Measurements from ENCODE around the gene RHBDL2. TPM values are rescaled to one million over a fixed set of nuclear protein-coding genes. Genes with fewer than 3 reads are reported as not detected.
A peak's percentile ranks its signal among the peaks of the same experiment; 100 is the strongest.
"Not testable (repeated sequence)": the region's sequence is repeated elsewhere in the genome, so short reads cannot be mapped to it uniquely, and the experiment has no call there.

RHBDL2 gene
- total RNA-seq, 2 donors from 2014 or later: 1.2 TPM; not detected in 1

DNA sequence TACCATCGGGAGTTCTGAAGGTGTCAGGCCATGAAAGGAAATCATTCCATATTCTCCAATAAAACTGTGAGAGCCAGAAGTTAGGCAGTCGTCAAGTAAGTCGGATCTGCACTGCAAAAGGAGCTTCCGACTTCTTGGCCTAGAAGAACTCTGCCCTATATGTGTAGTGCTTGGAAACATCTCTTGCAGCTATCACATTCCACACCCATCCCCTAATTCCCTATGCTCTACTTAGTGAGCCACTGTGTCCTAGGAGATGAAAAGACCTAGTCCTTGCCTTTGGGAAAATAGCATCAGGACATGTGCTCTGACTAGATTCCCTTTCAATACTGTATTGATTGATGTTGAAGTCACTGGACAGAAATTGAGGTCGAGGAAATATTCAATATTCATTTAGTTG is 52.0 kb downstream of the RHBDL2 start:
- no peak for DNase-seq (ENCODE audit: low spot score)
- intact Hi-C loops (cut with DNase I): no loop called here

DNA sequence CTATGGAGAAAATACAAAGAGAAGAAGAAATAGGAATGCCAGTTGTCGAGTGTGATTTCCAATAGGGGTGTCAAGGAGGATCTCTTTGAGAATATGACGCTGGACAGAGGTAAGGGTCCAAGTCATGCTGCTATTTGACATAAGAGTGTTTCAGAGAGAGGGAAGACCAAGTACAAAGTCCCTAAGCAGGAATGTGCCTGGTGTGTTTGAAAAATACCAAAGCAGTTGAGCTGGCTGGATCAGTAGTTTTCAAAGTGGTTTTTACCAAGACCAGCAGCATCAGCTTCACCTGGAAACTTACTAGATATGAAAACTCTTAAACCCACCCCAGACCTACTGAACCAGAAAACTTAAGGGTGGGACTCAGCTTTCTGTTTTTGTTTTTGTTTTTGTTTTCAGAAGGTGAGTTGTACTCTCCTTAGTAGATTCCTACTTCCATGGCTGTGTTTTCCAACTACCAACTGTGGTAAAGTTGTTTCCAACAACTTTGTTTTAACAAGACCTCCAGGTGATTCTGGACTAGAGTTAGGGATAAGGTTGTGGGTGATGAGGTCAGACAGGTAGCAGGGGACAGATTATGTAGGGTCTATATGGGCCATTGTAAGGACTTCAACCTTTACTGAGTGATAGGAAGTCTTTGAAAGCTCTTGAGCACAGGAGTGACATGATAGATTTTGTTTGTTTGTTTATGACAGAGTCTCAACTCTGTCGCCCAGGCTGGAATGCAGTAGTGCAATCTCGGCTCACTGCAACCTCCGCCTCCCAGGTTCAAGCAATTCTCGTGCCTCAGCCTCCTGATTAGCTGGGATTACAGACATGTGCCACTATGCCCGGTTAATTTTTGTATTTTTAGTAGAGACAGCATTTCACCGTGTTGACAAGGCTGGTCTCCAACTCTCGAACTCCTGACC is 53.0 kb downstream of the RHBDL2 start:
- intact Hi-C loops (cut with DNase I): no loop called here

GRCh38 chr1:38885092-38885491 is 56.5 kb downstream of the RHBDL2 start:
- no peak for DNase-seq (ENCODE audit: low spot score)
- intact Hi-C loops (cut with DNase I): no loop called here

More for the DNA sequence above, 53.0 kb downstream of the RHBDL2 start:
- no peak for DNase-seq (ENCODE audit: low spot score)

- intact Hi-C loops (cut with DNase I): no loop called here
- no peak for DNase-seq (ENCODE audit: low spot score)
These were observed 60.1 kb downstream of the RHBDL2 start, which contains the start of gene GJA9 for GRCh38 chr1:38881487-38881886. Gene GJA9, minus strand, starts transcription at chr1:38881587. Its CDS starts 5,489 bp downstream, at chr1:38876098.

- DNase-seq (ENCODE audit: low spot score): no peak
- intact Hi-C loops (cut with DNase I): loop anchor here in 1 of 2 donors (5.0 kb wide), 1 partner anchor 536 kb away; no protein-coding TSS in a partner anchor
These were observed 65.8 kb downstream of the RHBDL2 start for GRCh38 chr1:38875811-38876210.

DNA sequence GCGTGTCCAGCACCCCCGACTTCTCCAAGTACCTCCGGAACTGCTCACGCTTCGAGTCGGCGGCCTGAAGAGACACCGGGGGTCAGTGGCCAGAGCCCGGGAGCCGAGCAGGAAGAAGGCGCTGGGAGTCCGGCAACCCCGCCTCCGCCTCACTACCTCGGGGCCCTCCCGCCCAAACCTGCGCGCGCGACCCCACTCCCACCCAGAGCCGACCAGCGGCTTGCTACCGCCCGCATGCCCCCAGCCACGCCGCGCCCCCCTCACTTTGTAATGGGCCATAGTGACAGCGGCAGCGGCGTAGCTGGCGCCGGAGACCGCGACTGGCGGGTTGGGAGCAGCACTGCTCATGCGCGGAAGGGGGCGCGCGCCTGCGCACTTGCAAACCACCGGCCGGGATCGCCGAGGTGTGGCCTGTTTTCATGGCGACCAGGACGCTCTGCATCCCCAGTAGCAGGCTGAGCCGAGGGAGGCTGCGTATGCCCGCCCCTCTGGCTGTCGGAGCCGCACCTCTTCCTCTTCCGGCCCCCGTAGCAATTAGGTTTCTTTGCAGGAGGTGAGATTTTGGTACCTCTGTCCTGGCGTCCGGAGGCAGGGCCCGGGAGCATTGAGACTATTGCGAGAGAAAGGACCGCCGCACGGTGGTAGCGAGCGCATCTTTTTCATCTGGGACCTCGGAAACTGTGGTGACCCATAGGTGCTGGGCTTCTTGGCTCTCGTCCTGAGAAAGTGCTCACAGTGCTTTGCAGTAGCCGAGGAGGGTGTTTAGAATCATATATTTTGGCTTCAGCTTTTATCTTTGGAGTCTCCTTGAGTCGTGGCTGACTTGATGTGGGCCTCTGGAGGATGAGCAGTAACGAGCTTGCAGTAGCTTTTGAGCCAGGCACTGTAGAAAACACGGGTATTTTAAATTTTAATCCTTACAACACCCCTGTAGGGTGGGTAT is 68.3 kb downstream of the RHBDL2 start, which contains the start of gene MYCBP:
Gene MYCBP, minus strand, starts transcription at position 322 of the 943 bp plus-strand sequence. Its CDS starts 43 bp downstream, at position 279.
- intact Hi-C loops (cut with DNase I): no loop called here
- DNase-seq (ENCODE audit: low spot score): peak; percentile 99

GRCh38 chr1:38872401-38873026 is 69.1 kb downstream of the RHBDL2 start:
- no peak for DNase-seq (ENCODE audit: low spot score)
- intact Hi-C loops (cut with DNase I): no loop called here

DNA sequence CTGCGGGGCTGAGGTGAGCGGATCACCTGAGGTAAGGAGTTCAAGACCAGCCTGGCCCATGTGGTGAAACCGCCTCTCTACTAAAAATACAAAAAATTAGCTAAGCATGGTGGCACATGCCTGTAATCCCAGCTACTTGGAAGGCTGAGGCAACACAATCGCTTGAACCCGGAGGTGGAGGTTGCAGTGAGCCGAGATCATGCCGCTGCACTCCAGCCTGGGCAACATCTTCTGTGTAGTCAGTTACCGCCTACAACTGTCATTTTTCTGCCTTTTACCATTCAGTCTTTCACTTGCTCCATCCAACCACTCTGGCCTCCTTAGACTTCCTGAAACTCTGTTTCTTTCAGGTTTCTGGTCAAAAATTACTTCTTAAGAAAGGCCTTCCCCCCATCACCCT is 70.6 kb downstream of the RHBDL2 start:
- no peak for DNase-seq (ENCODE audit: low spot score)
- intact Hi-C loops (cut with DNase I): no loop called here

DNA sequence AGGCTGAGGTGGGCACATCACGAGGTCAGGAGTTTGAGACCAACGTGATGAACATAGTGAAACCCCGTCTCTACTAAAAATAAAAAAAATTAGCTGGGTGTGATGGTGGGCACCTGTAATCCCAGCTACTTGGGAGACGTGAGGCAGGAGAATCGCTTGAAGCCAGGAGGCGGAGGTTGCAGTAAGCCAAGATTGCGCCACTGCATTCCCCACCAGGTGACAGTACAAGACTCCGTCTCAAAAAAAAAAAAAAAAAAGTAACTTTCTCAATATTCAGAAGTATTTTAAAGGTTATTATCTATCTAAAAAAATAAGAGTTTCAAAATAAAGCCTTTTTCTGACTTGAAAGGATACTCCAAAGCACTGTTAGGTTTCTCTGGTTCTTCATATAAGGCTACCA is 74.4 kb downstream of the RHBDL2 start:
- intact Hi-C loops (cut with DNase I): no loop called here
- no peak for DNase-seq (ENCODE audit: low spot score)

DNA sequence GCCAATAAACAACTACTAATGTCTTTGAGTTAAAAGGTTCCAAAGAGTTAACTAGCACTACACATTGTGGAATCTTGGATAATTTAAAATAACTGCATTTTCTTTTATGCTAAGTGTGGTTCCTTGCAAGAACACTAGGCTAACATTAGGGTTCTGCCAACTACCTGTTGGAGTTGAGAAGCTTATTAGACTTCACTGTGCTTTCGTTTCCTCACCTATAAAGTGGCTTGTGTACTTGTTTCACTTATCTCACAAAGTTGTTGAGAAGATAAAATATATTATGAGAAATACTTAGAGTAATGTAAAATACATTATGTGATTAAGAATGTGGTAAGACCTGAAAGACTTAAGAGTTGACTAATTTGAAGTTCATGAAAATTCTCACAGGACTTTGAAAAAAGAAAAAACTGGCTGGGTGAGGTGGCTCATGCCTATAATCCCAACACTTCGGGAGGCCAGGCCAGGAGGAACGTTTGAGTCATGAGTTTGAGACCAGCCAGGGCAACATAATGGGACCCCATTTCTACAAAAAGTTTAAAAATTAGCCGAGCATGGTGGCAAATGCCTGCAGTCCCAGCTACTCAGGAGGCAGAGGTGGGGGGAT is 76.4 kb downstream of the RHBDL2 start:
- no peak for DNase-seq (ENCODE audit: low spot score)
- intact Hi-C loops (cut with DNase I): no loop called here

DNA sequence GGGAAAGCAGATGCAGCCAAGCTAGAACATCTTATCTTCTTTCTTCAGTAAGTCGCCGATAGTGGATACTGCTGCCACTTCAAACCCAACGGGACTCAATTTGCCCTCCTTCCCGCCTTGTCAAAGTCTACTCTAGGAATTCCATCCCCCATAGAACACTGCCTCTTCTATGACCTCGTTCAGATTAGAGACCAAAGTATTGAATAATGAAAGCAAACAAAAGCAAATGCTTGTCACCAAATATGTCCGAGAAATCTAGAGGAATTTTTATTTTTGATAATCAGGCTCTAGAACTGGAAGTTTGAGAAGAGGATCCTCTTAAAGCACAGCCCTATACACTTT is 81.2 kb downstream of the RHBDL2 start:
- intact Hi-C loops (cut with DNase I): no loop called here
- no peak for DNase-seq (ENCODE audit: low spot score)

GRCh38 chr1:38859561-38860453 is 81.8 kb downstream of the RHBDL2 start, which contains the start of gene RRAGC:
Gene RRAGC, minus strand, starts transcription at chr1:38859772. Its CDS starts 126 bp downstream, at chr1:38859646.
- DNase-seq (ENCODE audit: low spot score): peak; percentile 100
- intact Hi-C loops (cut with DNase I): no loop called here

DNA sequence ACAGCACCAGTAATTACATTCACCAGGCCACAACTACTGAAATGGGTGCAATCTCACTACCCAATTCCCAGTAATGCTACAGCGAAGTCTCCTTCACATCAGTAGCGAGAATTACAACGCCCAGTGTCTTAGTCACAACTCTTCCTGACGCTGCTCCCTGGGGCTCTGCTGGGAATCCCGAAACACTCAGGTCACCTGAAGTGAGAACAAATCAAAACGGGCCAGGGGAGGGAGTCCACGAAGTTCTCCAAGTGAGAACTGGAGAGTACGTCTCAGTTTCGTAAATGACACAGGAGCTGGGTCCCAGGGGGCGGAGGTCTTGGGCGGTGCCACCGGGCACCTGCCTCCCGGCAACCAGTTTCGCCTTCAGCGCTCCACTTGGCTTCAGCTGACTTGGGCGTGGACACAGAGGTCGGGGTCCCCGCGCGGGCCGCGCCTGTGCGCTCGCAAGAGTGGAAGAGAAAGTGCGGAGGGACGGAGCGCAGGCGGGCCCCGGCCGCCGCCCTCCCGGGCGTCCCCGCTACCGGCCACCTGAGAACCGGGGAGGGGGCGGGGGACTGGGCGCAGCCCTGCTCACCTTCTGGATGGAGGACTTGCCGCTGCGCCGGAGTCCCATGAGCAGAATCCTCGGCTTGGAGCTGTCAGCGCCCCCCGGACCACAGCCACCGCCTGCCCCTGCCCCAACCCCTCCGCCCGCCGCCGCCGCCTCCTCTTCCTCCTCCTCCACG is 82.6 kb downstream of the RHBDL2 start:
- DNase-seq (ENCODE audit: low spot score): peak; percentile 89
- intact Hi-C loops (cut with DNase I): no loop called here

GRCh38 chr1:38852780-38853179 is 88.8 kb downstream of the RHBDL2 start:
- no peak for DNase-seq (ENCODE audit: low spot score)
- intact Hi-C loops (cut with DNase I): no loop called here

- intact Hi-C loops (cut with DNase I): no loop called here
- DNase-seq (ENCODE audit: low spot score): no peak
These were observed 93.6 kb downstream of the RHBDL2 start for GRCh38 chr1:38848071-38848470.

- intact Hi-C loops (cut with DNase I): no loop called here
- DNase-seq (ENCODE audit: low spot score): no peak
These were observed 95.4 kb downstream of the RHBDL2 start for GRCh38 chr1:38846210-38846609.

DNA sequence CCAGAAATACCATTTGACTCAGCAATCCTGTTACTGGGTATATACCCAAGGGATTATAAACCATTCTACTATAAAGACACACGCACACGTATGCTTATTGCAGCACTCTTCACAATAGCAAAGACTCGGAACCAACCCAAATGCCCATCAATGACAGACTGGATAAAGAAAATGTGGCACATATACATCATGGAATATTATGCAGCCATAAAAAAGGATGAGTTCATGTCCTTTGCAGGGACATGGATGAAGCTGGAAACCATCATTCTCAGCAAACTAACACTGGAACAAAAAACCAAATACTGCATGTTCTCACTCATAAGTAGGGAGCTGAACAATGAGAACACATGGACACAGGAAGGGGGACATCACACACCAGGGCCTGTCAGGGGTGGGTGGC is 96.5 kb downstream of the RHBDL2 start:
- intact Hi-C loops (cut with DNase I); DNase-seq (ENCODE audit: low spot score): not testable (repeated sequence)

Measured in posterior vena cava (tissue), 2 donors.